ENCODE data around the gene SHC3. TPM values are rescaled to one million over a fixed set of nuclear protein-coding genes. Genes with fewer than 3 reads are reported as not detected.

The SHC3 gene
- total RNA-seq, 1 experiment from 2014 or later, result 0.66 TPM

DNA sequence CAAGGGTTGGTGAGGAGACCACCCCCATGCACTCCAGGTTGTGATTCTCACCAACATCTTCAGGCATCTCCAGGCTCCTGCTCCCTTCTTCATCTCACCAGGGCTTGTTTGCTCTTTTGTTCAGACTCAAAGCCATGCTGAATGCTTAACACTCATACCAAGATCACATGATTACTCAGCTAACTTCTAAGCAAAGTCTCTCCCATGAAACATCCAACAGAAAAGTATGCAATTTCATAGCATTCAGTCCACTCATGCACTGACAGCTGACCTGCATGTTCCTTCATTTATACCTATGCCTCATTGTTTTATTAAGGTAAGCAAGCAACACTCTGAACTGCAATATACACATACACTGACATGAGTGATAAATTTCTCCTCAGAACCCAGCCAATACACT, 69.0 kb downstream of the SHC3 start:
- no TSS peak for BruUV-seq (replicated peaks)
- intact Hi-C loops (cut with micrococcal nuclease), result no loop called here
- TF ChIP-seq EZH2phosphoT487 (IDR thresholded peaks at IDR 0.05; ENCODE audit: borderline replicate concordance, low read length) (no peak), EZH2 (IDR thresholded peaks at IDR 0.05; ENCODE audit: low read length, unreplicated experiment) (no peak)
- TF ChIP-seq, protein P1, sequence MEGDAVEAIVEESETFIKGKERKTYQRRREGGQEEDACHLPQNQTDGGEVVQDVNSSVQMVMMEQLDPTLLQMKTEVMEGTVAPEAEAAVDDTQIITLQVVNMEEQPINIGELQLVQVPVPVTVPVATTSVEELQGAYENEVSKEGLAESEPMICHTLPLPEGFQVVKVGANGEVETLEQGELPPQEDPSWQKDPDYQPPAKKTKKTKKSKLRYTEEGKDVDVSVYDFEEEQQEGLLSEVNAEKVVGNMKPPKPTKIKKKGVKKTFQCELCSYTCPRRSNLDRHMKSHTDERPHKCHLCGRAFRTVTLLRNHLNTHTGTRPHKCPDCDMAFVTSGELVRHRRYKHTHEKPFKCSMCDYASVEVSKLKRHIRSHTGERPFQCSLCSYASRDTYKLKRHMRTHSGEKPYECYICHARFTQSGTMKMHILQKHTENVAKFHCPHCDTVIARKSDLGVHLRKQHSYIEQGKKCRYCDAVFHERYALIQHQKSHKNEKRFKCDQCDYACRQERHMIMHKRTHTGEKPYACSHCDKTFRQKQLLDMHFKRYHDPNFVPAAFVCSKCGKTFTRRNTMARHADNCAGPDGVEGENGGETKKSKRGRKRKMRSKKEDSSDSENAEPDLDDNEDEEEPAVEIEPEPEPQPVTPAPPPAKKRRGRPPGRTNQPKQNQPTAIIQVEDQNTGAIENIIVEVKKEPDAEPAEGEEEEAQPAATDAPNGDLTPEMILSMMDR (conservative IDR thresholded peaks at IDR 0.05; ENCODE audit: low read depth, low read length), result no peak
- Histone ChIP-seq H3K4me3 (ENCODE audit: low read length) (no peak overlapping the region), H3F3A (ENCODE audit: low read length, unreplicated experiment) (no peaks in the 10 kb centered on the region), H3K79me2 (ENCODE audit: low read length) (no peaks in the 10 kb centered on the region), H3K27ac (ENCODE audit: low read length) (no peak overlapping the region), H3K9me2 (replicated peaks; ENCODE audit: low read length) (no peaks in the 10 kb centered on the region), H3K4me1 (ENCODE audit: insufficient read depth, low read length) (no peaks in the 10 kb centered on the region), H3K36me3 (ENCODE audit: low read depth, low read length) (no peaks in the 10 kb centered on the region), H3K9me3 (ENCODE audit: low read length) (no peaks in the 10 kb centered on the region), H4K20me1 (ENCODE audit: low read length) (no peaks in the 10 kb centered on the region), H3K27me3 (ENCODE audit: low read length) (no peaks in the 10 kb centered on the region), H3K9ac (ENCODE audit: low read length) (no peak overlapping the region), H3K4me2 (ENCODE audit: low read length) (no peak overlapping the region), H2AFZ (ENCODE audit: low read length) (no peak overlapping the region)
- DNase-seq (no peak), ATAC-seq (no peak)
- ChIA-PET CTCF (no interaction called here), POLR2A (ENCODE audit: unreplicated experiment) (no interaction called here)

DNA sequence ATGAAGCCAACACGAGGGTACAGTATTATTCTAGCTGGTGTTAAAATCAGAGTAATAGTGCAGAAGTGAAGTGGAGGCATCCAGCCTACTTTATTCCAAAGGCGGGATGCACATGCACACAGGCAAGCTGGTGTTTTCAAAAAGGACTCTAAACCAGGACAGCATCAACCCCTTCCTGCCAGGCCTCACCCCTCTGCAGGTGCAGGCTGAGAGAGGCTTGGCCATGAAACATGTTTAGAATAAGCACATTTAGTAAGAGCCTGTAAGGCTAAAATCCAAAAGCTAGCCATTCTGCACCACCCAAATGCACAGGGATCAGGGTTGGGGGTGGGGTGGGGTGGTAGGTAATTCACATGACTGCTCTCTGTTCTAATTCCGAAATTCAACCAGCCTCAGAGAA, 71.2 kb downstream of the SHC3 start:
- POLR2A ChIA-PET (ENCODE audit: unreplicated experiment), result no interaction called here
- H3K27ac ChIP-seq (ENCODE audit: low read length), result no peak overlapping the region
- no peaks in the 10 kb centered on the region for H3K27me3 ChIP-seq (ENCODE audit: low read length)
- DNase-seq (no peak), ATAC-seq (no peak)
- no peak overlapping the region for H3K4me2 ChIP-seq (ENCODE audit: low read length)
- no peaks in the 10 kb centered on the region for H3K36me3 ChIP-seq (ENCODE audit: low read depth, low read length)
- H3K79me2 ChIP-seq (ENCODE audit: low read length), result no peaks in the 10 kb centered on the region
- CTCF ChIA-PET, result no interaction called here
- no TSS peak for BruUV-seq (replicated peaks)
- no peaks in the 10 kb centered on the region for H3K9me2 ChIP-seq (replicated peaks; ENCODE audit: low read length)
- no peaks in the 10 kb centered on the region for H3F3A ChIP-seq (ENCODE audit: low read length, unreplicated experiment)
- H2AFZ ChIP-seq (ENCODE audit: low read length), result no peak overlapping the region
- intact Hi-C loops (cut with micrococcal nuclease), result no loop called here
- TF ChIP-seq EZH2phosphoT487 (IDR thresholded peaks at IDR 0.05; ENCODE audit: borderline replicate concordance, low read length), result no peak
- TF ChIP-seq EZH2 (IDR thresholded peaks at IDR 0.05; ENCODE audit: low read length, unreplicated experiment), result no peak
- H3K4me3 ChIP-seq (ENCODE audit: low read length), result no peak overlapping the region
- no peak overlapping the region for H3K9ac ChIP-seq (ENCODE audit: low read length)
- H3K9me3 ChIP-seq (ENCODE audit: low read length), result no peaks in the 10 kb centered on the region
- no peaks in the 10 kb centered on the region for H3K4me1 ChIP-seq (ENCODE audit: insufficient read depth, low read length)
- H4K20me1 ChIP-seq (ENCODE audit: low read length), result no peaks in the 10 kb centered on the region

DNA sequence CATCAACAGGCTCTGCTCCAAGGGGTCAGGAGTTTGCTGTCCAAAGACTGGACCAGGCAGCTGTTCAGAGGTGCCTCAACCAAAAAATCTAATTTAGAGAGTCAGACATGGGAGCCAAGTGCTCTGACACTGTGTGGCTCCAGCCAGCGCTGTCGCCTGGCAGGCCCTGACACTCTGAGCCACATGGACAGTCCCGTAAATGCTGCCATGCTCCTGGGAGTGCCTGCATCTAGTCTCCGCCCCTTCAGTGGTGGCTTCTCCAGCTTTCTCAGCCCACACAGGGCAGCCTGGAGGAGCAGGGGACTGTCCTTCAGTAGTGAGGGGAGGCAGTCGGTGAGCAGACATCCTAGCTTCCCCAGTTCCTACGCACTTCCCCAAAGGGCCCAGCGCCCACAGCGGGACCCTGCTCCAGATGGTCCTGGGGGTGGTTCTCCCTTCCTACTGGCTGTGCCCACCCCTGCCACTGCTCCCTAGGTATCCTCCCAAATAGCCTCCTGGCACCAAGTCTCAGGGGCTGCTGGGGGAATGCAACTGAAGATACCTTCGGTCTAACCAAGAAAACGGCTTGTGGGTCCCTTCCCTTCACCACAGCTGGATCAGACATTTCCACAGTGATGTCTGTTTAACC, 72.3 kb downstream of the SHC3 start:
- Histone ChIP-seq H2AFZ (ENCODE audit: low read length) (no peak overlapping the region), H3F3A (ENCODE audit: low read length, unreplicated experiment) (no peaks in the 10 kb centered on the region), H3K9me2 (replicated peaks; ENCODE audit: low read length) (no peaks in the 10 kb centered on the region), H3K4me3 (ENCODE audit: low read length) (no peak overlapping the region), H3K36me3 (ENCODE audit: low read depth, low read length) (no peaks in the 10 kb centered on the region), H3K9me3 (ENCODE audit: low read length) (no peaks in the 10 kb centered on the region), H3K79me2 (ENCODE audit: low read length) (no peaks in the 10 kb centered on the region), H3K27ac (ENCODE audit: low read length) (no peak overlapping the region), H3K4me2 (ENCODE audit: low read length) (no peak overlapping the region), H3K27me3 (ENCODE audit: low read length) (no peaks in the 10 kb centered on the region), H4K20me1 (ENCODE audit: low read length) (no peaks in the 10 kb centered on the region), H3K9ac (ENCODE audit: low read length) (no peak overlapping the region), H3K4me1 (ENCODE audit: insufficient read depth, low read length) (no peaks in the 10 kb centered on the region)
- TF ChIP-seq EZH2phosphoT487 (IDR thresholded peaks at IDR 0.05; ENCODE audit: borderline replicate concordance, low read length), result no peak
- no peak for TF ChIP-seq EZH2 (IDR thresholded peaks at IDR 0.05; ENCODE audit: low read length, unreplicated experiment)
- TF ChIP-seq, protein P1 (conservative IDR thresholded peaks at IDR 0.05; ENCODE audit: low read depth, low read length), result no peak
- POLR2A ChIA-PET (ENCODE audit: unreplicated experiment), result no interaction called here
- ATAC-seq (no peak), DNase-seq (no peak)
- intact Hi-C loops (cut with micrococcal nuclease), result no loop called here
- CTCF ChIA-PET, result no interaction called here
- no TSS peak for BruUV-seq (replicated peaks)
